GM21367 (cell line): ENCODE data around the gene P2RX5.
"Not testable (repeated sequence)": the region's sequence is repeated elsewhere in the genome, so short reads cannot be mapped to it uniquely, and the experiment has no call there.

ENCODE experiments used
- ATAC-seq: cut with Tn5 transposase; IDR thresholded peaks from one replicate; pipeline ENCODE4 v1.9.1; 2021; ENCODE audit not compliant: unreplicated experiment

The P2RX5 gene

GRCh38 chr17:3712811-3713463, 17.0 kb upstream of the P2RX5 start:
- no peak for ATAC-seq

GRCh38 chr17:3710951-3711383, 15.0 kb upstream of the P2RX5 start:
- ATAC-seq: peak; percentile 72

GRCh38 chr17:3708366-3708765, 12.4 kb upstream of the P2RX5 start:
- ATAC-seq: no peak

- ATAC-seq: not testable (repeated sequence)
Observed at GRCh38 chr17:3705718-3705984, 9.7 kb upstream of the P2RX5 start.

- no peak for ATAC-seq
Observed at GRCh38 chr17:3704931-3705717, 9.2 kb upstream of the P2RX5 start.

- ATAC-seq: not testable (repeated sequence)
Observed at GRCh38 chr17:3702041-3702539, 6.1 kb upstream of the P2RX5 start.

GRCh38 chr17:3699951-3700350, 4.0 kb upstream of the P2RX5 start:
- no peak for ATAC-seq

- no peak for ATAC-seq
Observed at GRCh38 chr17:3698139-3698538, 2.2 kb upstream of the P2RX5 start.

GRCh38 chr17:3697103-3697476, 1.1 kb upstream of the P2RX5 start:
- ATAC-seq: no peak

GRCh38 chr17:3695129-3695722, 729 bp downstream of the P2RX5 start:
- no peak for ATAC-seq

- ATAC-seq: no peak
Observed at GRCh38 chr17:3693829-3694231, 2.1 kb downstream of the P2RX5 start.

GRCh38 chr17:3693141-3693540, 2.8 kb downstream of the P2RX5 start:
- no peak for ATAC-seq

GRCh38 chr17:3692346-3692745, 3.6 kb downstream of the P2RX5 start:
- no peak for ATAC-seq

GRCh38 chr17:3691617-3692067, 4.3 kb downstream of the P2RX5 start:
- no peak for ATAC-seq

- ATAC-seq: no peak
Observed at GRCh38 chr17:3690094-3690715, 5.8 kb downstream of the P2RX5 start.

GRCh38 chr17:3689262-3690093, 6.5 kb downstream of the P2RX5 start:
- no peak for ATAC-seq

GRCh38 chr17:3688852-3689261, 7.1 kb downstream of the P2RX5 start:
- no peak for ATAC-seq

GRCh38 chr17:3688027-3688553, 7.9 kb downstream of the P2RX5 start:
- no peak for ATAC-seq

- ATAC-seq: no peak
Observed at GRCh38 chr17:3685174-3685573, 10.8 kb downstream of the P2RX5 start.

GRCh38 chr17:3683054-3683511, 12.9 kb downstream of the P2RX5 start:
- ATAC-seq: no peak
